Neuronal stem cell (in vitro differentiated cells): Measurements from ENCODE around the gene BLACAT1.

Source experiments
- DNase-seq: peaks from one replicate; pipeline ENCODE4 v3.0.0-alpha.2; 2013; ENCODE audit warnings: low spot score
- H2AFZ ChIP-seq: one replicate; pipeline ENCODE4 v1.6.1; 2013; ENCODE audit warnings: mild to moderate bottlenecking, low read length, inconsistent platforms
- H2AK5ac ChIP-seq: 2 replicates; pipeline ENCODE4 v1.6.1; 2013; ENCODE audit warnings: low read depth, mild to moderate bottlenecking, inconsistent platforms, low read length, moderate library complexity, mixed read lengths
- H2BK120ac ChIP-seq: 2 replicates; pipeline ENCODE4 v1.6.1; 2013; ENCODE audit warnings: low read depth, mild to moderate bottlenecking, inconsistent platforms, low read length, moderate library complexity, mixed read lengths
- H2BK12ac ChIP-seq: one replicate; pipeline ENCODE4 v1.6.1; 2013; ENCODE audit warnings: low read length, inconsistent platforms
- H2BK15ac ChIP-seq: 2 replicates; pipeline ENCODE4 v1.6.1; 2013; ENCODE audit warnings: mild to moderate bottlenecking, low read length, inconsistent platforms, mixed read lengths
- H2BK5ac ChIP-seq: one replicate; pipeline ENCODE4 v1.6.1; 2013; ENCODE audit warnings: inconsistent platforms, mild to moderate bottlenecking, low read length, moderate library complexity
- H3K14ac ChIP-seq: one replicate; pipeline ENCODE4 v1.6.1; 2013; ENCODE audit warnings: low read length, inconsistent platforms
- H3K18ac ChIP-seq: 2 replicates; pipeline ENCODE4 v1.6.1; 2013; ENCODE audit warnings: low read length, inconsistent platforms
- H3K23ac ChIP-seq: 2 replicates; pipeline ENCODE4 v1.6.1; 2013; ENCODE audit warnings: low read depth, mild to moderate bottlenecking, mixed read lengths, low read length, inconsistent platforms; ENCODE audit not compliant: poor library complexity
- H3K27ac ChIP-seq: replicated peaks from 3 replicates; pipeline ENCODE4 v1.5.1; 2013; ENCODE audit warnings: low read length, inconsistent platforms
- H3K27me3 ChIP-seq, 3 experiments: 2 replicates each; pipeline ENCODE4 v1.6.1; 2013; ENCODE audit warnings: low read length in 3 of 3, mild to moderate bottlenecking in 2 of 3, inconsistent platforms in 1 of 3, low read depth in 1 of 3, mixed read lengths in 1 of 3, moderate library complexity in 1 of 3; ENCODE audit not compliant: control insufficient read depth in 3 of 3, insufficient read depth in 3 of 3
- H3K36me3 ChIP-seq, 2 donors: replicated peaks in 1 of 2; 2 replicates each; pipeline ENCODE4 v1.6.1; 2013; ENCODE audit warnings: low read length in 2 of 2; ENCODE audit not compliant: control insufficient read depth in 2 of 2, insufficient read depth in 2 of 2
- H3K4ac ChIP-seq: 2 replicates; pipeline ENCODE4 v1.6.1; 2013; ENCODE audit warnings: inconsistent platforms, mild to moderate bottlenecking, low read length, moderate library complexity
- H3K4me1 ChIP-seq, 2 donors: 1 replicate in 1 of 2; 2 replicates in 1 of 2; pipeline ENCODE4 v1.6.1; 2013; ENCODE audit warnings: low read length in 2 of 2, low read depth in 1 of 2; ENCODE audit not compliant: control insufficient read depth in 2 of 2, insufficient read depth in 1 of 2
- H3K4me2 ChIP-seq: one replicate; pipeline ENCODE4 v1.6.1; 2013; ENCODE audit warnings: mild to moderate bottlenecking, low read length, inconsistent platforms; ENCODE audit not compliant: insufficient read depth, poor library complexity, severe bottlenecking
- H3K4me3 ChIP-seq, 2 donors: 2 replicates each; pipeline ENCODE4 v1.5.1; 2013; ENCODE audit warnings: low read length in 2 of 2, mild to moderate bottlenecking in 2 of 2, inconsistent platforms in 1 of 2, moderate library complexity in 1 of 2
- H3K79me1 ChIP-seq: one replicate; pipeline ENCODE4 v1.6.1; 2013; ENCODE audit warnings: low read depth, mild to moderate bottlenecking, inconsistent platforms, low read length, moderate library complexity
- H3K9ac ChIP-seq: one replicate; pipeline ENCODE4 v1.6.1; 2013; ENCODE audit warnings: mild to moderate bottlenecking, low read depth, low read length, inconsistent platforms; ENCODE audit not compliant: poor library complexity
- H3K9me3 ChIP-seq, 2 donors: replicated peaks in 1 of 2; 2 replicates each; pipeline versions ENCODE3 to v1.6.1; 2013; ENCODE audit warnings: low read length in 2 of 2, mild to moderate bottlenecking in 2 of 2, inconsistent platforms in 1 of 2, low read depth in 1 of 2, mixed read lengths in 1 of 2, moderate library complexity in 1 of 2; ENCODE audit not compliant: control insufficient read depth in 2 of 2, insufficient read depth in 1 of 2
- H4K8ac ChIP-seq: one replicate; pipeline ENCODE4 v1.6.1; 2013; ENCODE audit warnings: low read depth, mild to moderate bottlenecking, inconsistent platforms, low read length, moderate library complexity
- H4K91ac ChIP-seq: one replicate; pipeline ENCODE4 v1.6.1; 2013; ENCODE audit warnings: low read length, low read depth, mild to moderate bottlenecking, inconsistent platforms; ENCODE audit not compliant: poor library complexity
- WGBS, 2 donors: extraction: QIAGEN DNeasy Blood & Tissue Kit; methylation state at CpG; one replicate each; pipeline ENCODE4 v1.1.7; 2013; ENCODE audit warnings: missing lambda C conversion rate in 2 of 2, mixed read lengths in 1 of 2; ENCODE audit not compliant: insufficient read length in 2 of 2, insufficient replicate concordance in 1 of 2; ENCODE audit errors: extremely low coverage in 2 of 2; 5-methylcytosine and 5-hydroxymethylcytosine counted together

BLACAT1 gene

DNA sequence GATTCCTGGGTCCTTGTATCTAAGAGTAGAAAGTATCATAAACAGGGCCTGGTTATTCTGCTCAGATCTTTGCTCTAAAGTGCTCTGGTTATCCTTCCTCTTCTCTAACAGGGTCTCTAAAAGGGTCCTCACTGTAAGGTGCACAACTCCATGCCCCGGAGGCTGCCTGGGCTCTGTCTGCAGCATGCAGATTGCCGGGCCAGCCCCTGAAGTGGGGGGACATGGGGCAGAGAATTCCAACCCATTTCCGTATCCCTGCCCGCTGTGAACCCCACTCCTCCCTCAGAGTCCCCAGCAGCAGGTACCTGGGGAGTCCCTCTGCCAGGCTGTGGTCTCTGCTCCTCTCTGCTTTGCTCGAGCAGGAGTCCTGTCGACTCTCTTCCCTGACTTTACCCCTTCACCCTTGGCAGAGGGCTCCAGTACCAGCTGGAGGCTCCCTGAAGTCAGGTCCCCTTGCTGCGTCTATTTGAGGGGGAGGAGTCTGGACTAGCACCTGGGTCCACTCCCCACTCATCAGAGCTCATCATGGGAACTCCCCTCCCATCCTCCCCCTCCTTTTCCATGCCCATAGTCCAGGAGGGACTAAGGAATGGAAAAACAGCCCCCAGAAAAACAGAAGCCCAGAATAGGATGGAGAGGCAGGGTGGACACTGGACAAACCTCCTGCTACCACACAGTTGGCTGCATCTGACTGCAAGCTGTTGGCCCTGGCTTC, 12.1 kb downstream of the BLACAT1 start:
- Histone ChIP-seq H3K79me1 (peaks cover 8% of the 10 kb centered on the region), H3K36me3 (peaks cover 0 to 21% of the 10 kb centered on the region in 2 donors), H3K9ac (peak overlapping the region; percentile 60), H3K27ac (peak overlapping the region; percentile 90), H3K18ac (peak overlapping the region; percentile 94), H2BK120ac (peak overlapping the region; percentile 83), H2BK15ac (peak overlapping the region; percentile 56), H3K4ac (peak overlapping the region; percentile 42), H3K27me3 (peaks cover 0 to 52% (median 0%) of the 10 kb centered on the region in 3 experiments), H3K23ac (no peak overlapping the region), H3K4me3 (no peak overlapping the region), H3K4me2 (peak overlapping the region; percentile 41), H2AFZ (no peak overlapping the region), H2BK5ac (peak overlapping the region; percentile 79), H2BK12ac (peak overlapping the region; percentile 78), H3K9me3 (no peaks in the 10 kb centered on the region), H4K8ac (no peak overlapping the region), H4K91ac (peak overlapping the region; percentile 74), H2AK5ac (peak overlapping the region; percentile 73), H3K14ac (peak overlapping the region; percentile 23), H3K4me1 (peaks cover 57 to 76% of the 10 kb centered on the region in 2 donors)
- DNase-seq: no peak
- WGBS, 2 donors: no CpG with 5 or more reads among the region's 7 CpGs

GRCh38 chr1:205442051-205442725, 13.7 kb downstream of the BLACAT1 start:
- peaks cover 44 to 69% of the 10 kb centered on the region in 2 donors for H3K4me1 ChIP-seq

GRCh38 chr1:205441716-205442050, 14.2 kb downstream of the BLACAT1 start:
- Histone ChIP-seq H3K4me3 (no peak overlapping the region), H3K36me3 (peaks cover 0 to 21% of the 10 kb centered on the region in 2 donors), H3K4me2 (no peak overlapping the region), H2AFZ (no peak overlapping the region), H2BK15ac (no peak overlapping the region), H3K4ac (no peak overlapping the region), H4K91ac (no peak overlapping the region), H3K27ac (peak overlapping the region; percentile 73), H3K79me1 (peaks cover 8% of the 10 kb centered on the region), H3K18ac (peak overlapping the region; percentile 32), H3K27me3 (peaks cover 0 to 70% (median 0%) of the 10 kb centered on the region in 3 experiments), H2BK5ac (no peak overlapping the region), H2BK12ac (no peak overlapping the region), H3K9me3 (no peaks in the 10 kb centered on the region), H2AK5ac (no peak overlapping the region), H4K8ac (no peak overlapping the region), H3K23ac (no peak overlapping the region), H3K4me1 (peaks cover 42 to 69% of the 10 kb centered on the region in 2 donors), H3K9ac (no peak overlapping the region), H2BK120ac (no peak overlapping the region), H3K14ac (no peak overlapping the region)
- DNase-seq: no peak
- WGBS, 2 donors: no CpG with 5 or more reads among the region's 3 CpGs

More at GRCh38 chr1:205442051-205442725, 13.7 kb downstream of the BLACAT1 start:
- no peak overlapping the region for H3K4me3 ChIP-seq
- H3K4me2 ChIP-seq: no peak overlapping the region
- H4K8ac ChIP-seq: no peak overlapping the region
- no peak overlapping the region for H2BK5ac ChIP-seq
- H4K91ac ChIP-seq: no peak overlapping the region
- no peak overlapping the region for H2BK15ac ChIP-seq
- no CpG with 5 or more reads among the region's 12 CpGs for WGBS, 2 donors
- DNase-seq: no peak
- no peak overlapping the region for H3K23ac ChIP-seq
- no peak overlapping the region for H3K14ac ChIP-seq
- H3K9me3 ChIP-seq: no peaks in the 10 kb centered on the region
- H2BK120ac ChIP-seq: peak overlapping the region; percentile 39
- peaks cover 0 to 19% of the 10 kb centered on the region in 2 donors for H3K36me3 ChIP-seq
- H3K79me1 ChIP-seq: peaks cover 8% of the 10 kb centered on the region
- H2AFZ ChIP-seq: no peak overlapping the region
- H3K18ac ChIP-seq: peak overlapping the region; percentile 73
- H3K9ac ChIP-seq: no peak overlapping the region
- peaks cover 0 to 65% (median 0%) of the 10 kb centered on the region in 3 experiments for H3K27me3 ChIP-seq
- no peak overlapping the region for H3K4ac ChIP-seq
- peak overlapping the region; percentile 68 for H2AK5ac ChIP-seq
- H3K27ac ChIP-seq: peak overlapping the region; percentile 73
- H2BK12ac ChIP-seq: no peak overlapping the region

DNA sequence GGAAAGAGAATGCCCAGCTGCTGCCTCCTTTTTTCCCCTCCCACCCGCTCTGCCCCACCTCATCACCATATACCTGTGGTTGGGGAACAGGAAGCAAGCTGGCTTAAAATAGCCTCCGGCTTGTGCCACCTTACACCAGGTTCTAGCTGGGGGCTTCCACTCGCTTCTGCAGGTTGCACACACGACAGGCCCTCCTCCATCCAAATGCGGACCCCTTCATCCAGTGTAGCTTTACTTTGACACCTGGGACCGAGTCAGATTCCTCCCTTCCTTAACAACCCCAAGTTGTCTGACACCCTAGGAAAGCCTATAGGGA, 14.6 kb downstream of the BLACAT1 start:
- H3K79me1 ChIP-seq: peaks cover 8% of the 10 kb centered on the region
- H4K8ac ChIP-seq: no peak overlapping the region
- H3K18ac ChIP-seq: peak overlapping the region; percentile 12
- peak overlapping the region; percentile 22 for H3K4me2 ChIP-seq
- H2BK12ac ChIP-seq: no peak overlapping the region
- H2BK15ac ChIP-seq: no peak overlapping the region
- peak overlapping the region; percentile 13 for H2BK120ac ChIP-seq
- H2AFZ ChIP-seq: no peak overlapping the region
- peaks cover 0 to 74% (median 0%) of the 10 kb centered on the region in 3 experiments for H3K27me3 ChIP-seq
- H3K23ac ChIP-seq: no peak overlapping the region
- no CpG with 5 or more reads among the region's 6 CpGs for WGBS, 2 donors
- H3K4me3 ChIP-seq: no peak overlapping the region
- no peak for DNase-seq
- H2BK5ac ChIP-seq: no peak overlapping the region
- H3K9ac ChIP-seq: no peak overlapping the region
- no peaks in the 10 kb centered on the region for H3K9me3 ChIP-seq
- no peak overlapping the region for H2AK5ac ChIP-seq
- peaks cover 38 to 68% of the 10 kb centered on the region in 2 donors for H3K4me1 ChIP-seq
- no peak overlapping the region for H4K91ac ChIP-seq
- H3K4ac ChIP-seq: no peak overlapping the region
- H3K27ac ChIP-seq: peak overlapping the region; percentile 73
- H3K36me3 ChIP-seq: peaks cover 0 to 21% of the 10 kb centered on the region in 2 donors
- no peak overlapping the region for H3K14ac ChIP-seq
